Adrenal gland (tissue), 12 donors: Measurements from ENCODE around the gene DAZL. TPM values are rescaled to one million over a fixed set of nuclear protein-coding genes. Genes with fewer than 3 reads are reported as not detected.
"Not testable (repeated sequence)": the region's sequence is repeated elsewhere in the genome, so short reads cannot be mapped to it uniquely, and the experiment has no call there.

Experiments
- DNase-seq, 7 donors: peaks; one replicate each; pipeline ENCODE4 v3.0.0-alpha.2; 2019 to 2020
- H3K27ac ChIP-seq, 5 donors: fragments of 200-600 bp; sonication (generic) in 4 of 5; 1 replicate in 3 of 5; 2 replicates in 2 of 5; pipeline versions ENCODE4 v1.5.1 to v1.8.0; 2016 to 2020; ENCODE audit warnings: mild to moderate bottlenecking in 1 of 5
- H3K27me3 ChIP-seq: fragments of 200-600 bp; 2 replicates; pipeline ENCODE4 v1.8.0; 2021
- H3K36me3 ChIP-seq, 2 donors: fragments of 200-600 bp; replicated peaks in 1 of 2; 1 replicate in 1 of 2; 2 replicates in 1 of 2; pipeline versions ENCODE4 v1.5.1 to v1.8.0; 2018 to 2022
- H3K4me1 ChIP-seq, 2 donors: fragments of 200-600 bp; replicated peaks in 1 of 2; 1 replicate in 1 of 2; 2 replicates in 1 of 2; pipeline versions ENCODE4 v1.5.1 to v1.8.0; 2018 to 2021
- H3K4me3 ChIP-seq, 4 donors: fragments of 200-600 bp; sonication (generic) in 3 of 4; one replicate each; pipeline ENCODE4 v1.5.1; 2016 to 2018
- H3K9me3 ChIP-seq, 3 donors: fragments of 200-600 bp; sonication (generic) in 1 of 3; replicated peaks in 1 of 3; 1 replicate in 2 of 3; 2 replicates in 1 of 3; pipeline versions ENCODE4 v1.5.1 to v1.8.0; 2016 to 2021
- CTCF ChIP-seq, 6 experiments: fragments of 450-650 bp in 4 of 6; fragments of 200-600 bp in 2 of 6; sonication (generic) in 1 of 6; IDR thresholded peaks; 1 replicate in 5 of 6; 2 replicates in 1 of 6; pipeline versions ENCODE4 v1.5.1 to v1.8.0; 2016 to 2021; ENCODE audit warnings: antibody characterized with exemption in 6 of 6, mild to moderate bottlenecking in 2 of 6, moderate library complexity in 1 of 6
- POLR2A ChIP-seq, 2 donors: fragments of 450-650 bp; IDR thresholded peaks; one replicate each; pipeline ENCODE4 v1.6.1; 2017; ENCODE audit warnings: antibody characterized with exemption in 2 of 2, mild to moderate bottlenecking in 2 of 2, moderate library complexity in 1 of 2
- WGBS, 4 donors: extraction: QIAGEN DNeasy Blood & Tissue Kit in 2 of 4; methylation state at CpG; one replicate each; pipeline versions ENCODE4 v1.1.5 to v1.1.7; 2013 to 2017; 5-methylcytosine and 5-hydroxymethylcytosine counted together
- intact Hi-C, 2 donors: fragments of 100-400 bp; cut with DNase I; formaldehyde crosslinking; loops; one replicate each; pipeline versions ENCODE4 v1.14.1 to v1.15.0; 2022 to 2023
- polyA plus RNA-seq, 3 donors: library from polyadenylated mRNA; stranded (reverse); fragments of 200-250 nt in 2 of 3; fragments of 350-450 nt in 1 of 3; fragmentation: Illumina TruSeq in 1 of 3; extraction: RNeasy Lipid Tissue Mini Kit (QIAGEN cat#74804) in 1 of 3; gene quantifications; one replicate each; pipeline ENCODE4 v1.2.3, GENCODE V29; 2013 to 2014
- total RNA-seq, 9 donors: library from RNA; depleted of rRNA in 4 of 9; stranded (reverse); fragments of >200 nt in 4 of 9; fragments of 120-200 nt in 1 of 9; fragmentation: NEBNext Ultra II Directional in 1 of 9; extraction: Animal tissue kit (Norgen Biotek cat#: 25700) in 1 of 9; gene quantifications; one replicate each; pipeline versions ENCODE4 v1.1.0 to v1.2.4, GENCODE V29; 2013 to 2023
- donor health status: healthy with polysubstance abuse.
- donor health status: Bipolar disorder and iron deficiency.
- donor health status: DM: yes; HTN: yes; CAD: no.
- donor health status: DM: no; HTN: no; CAD: no.
- donor health status: DM: no; HTN: no; CAD: no.
- donor health status: DM: yes; HTN: yes; CAD: no.

DAZL gene
- total and polyA plus RNA-seq, 12 donors: 0.07 TPM; not detected in 11

GRCh38 chr3:16639806-16640205 is 34.6 kb upstream of the DAZL start:
- no peak for TF ChIP-seq POLR2A (IDR thresholded peaks at IDR 0.05)
- no peak for TF ChIP-seq CTCF (IDR thresholded peaks at IDR 0.05)
- Histone ChIP-seq H3K4me1 (no peaks in the 10 kb centered on the region), H3K9me3 (no peaks in the 10 kb centered on the region), H3K27ac (no peak overlapping the region), H3K4me3 (no peak overlapping the region), H3K36me3 (no peaks in the 10 kb centered on the region), H3K27me3 (no peaks in the 10 kb centered on the region)
- intact Hi-C loops: no loop called here
- 15 to 65% (median 46%) methylated on average over 2 of the region's 2 CpGs for WGBS, 4 donors
- no peak for DNase-seq

DNA sequence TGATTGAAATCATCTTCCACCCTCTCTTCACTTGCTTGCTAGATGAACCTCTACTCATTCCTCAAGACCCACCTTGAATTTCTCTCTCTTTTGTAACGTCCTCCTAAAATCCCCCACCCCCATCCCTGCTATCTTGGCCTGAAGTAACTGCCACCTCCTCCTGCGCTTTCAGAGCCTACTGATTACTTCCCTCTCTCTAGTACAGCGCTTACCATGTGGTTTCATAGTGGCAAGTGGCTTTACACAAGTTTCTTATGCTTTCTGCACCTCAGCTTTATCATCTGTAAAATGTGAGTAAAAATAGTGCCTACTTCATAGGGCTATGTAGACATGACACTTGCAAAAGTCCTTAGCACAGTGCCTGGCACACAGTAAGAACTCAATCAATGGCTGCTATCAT is 28.7 kb upstream of the DAZL start:
- intact Hi-C loops: no loop called here
- TF ChIP-seq CTCF (IDR thresholded peaks at IDR 0.05) (no peak), POLR2A (IDR thresholded peaks at IDR 0.05) (no peak)
- no peak overlapping the region for H3K4me3 ChIP-seq
- no peak for DNase-seq
- 82 to 87% (median 85%) methylated on average over 3 of the region's 3 CpGs for WGBS, 4 donors
- H3K9me3 ChIP-seq: no peaks in the 10 kb centered on the region
- H3K4me1 ChIP-seq: no peaks in the 10 kb centered on the region
- no peaks in the 10 kb centered on the region for H3K36me3 ChIP-seq
- no peak overlapping the region for H3K27ac ChIP-seq
- H3K27me3 ChIP-seq: no peaks in the 10 kb centered on the region

DNA sequence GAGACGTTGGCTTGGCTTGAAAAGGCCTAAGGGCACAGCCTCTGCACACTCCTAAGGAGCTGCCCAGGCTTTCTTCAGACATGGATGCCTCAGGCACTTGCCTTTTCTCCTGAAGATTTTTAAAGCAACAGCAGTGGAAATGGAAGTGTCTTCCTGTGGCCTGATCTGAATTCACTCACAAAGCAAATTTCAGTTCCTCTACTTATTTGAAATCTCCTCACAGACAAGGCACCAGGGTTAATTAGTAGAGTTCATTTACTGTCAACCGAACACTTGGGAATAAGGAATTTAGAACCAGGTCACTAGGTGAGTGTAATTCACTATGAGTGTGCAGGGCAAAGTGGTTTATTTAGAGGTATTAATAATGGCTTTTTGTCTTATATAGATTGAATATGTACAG is 27.2 kb upstream of the DAZL start:
- no peak for DNase-seq
- no peak for TF ChIP-seq CTCF (IDR thresholded peaks at IDR 0.05)
- TF ChIP-seq POLR2A (IDR thresholded peaks at IDR 0.05): no peak
- intact Hi-C loops: no loop called here
- Histone ChIP-seq H3K27ac (no peak overlapping the region), H3K27me3 (no peaks in the 10 kb centered on the region), H3K9me3 (no peaks in the 10 kb centered on the region), H3K4me1 (no peaks in the 10 kb centered on the region), H3K4me3 (no peak overlapping the region), H3K36me3 (no peaks in the 10 kb centered on the region)
- WGBS, 4 donors: 64 to 88% (median 76%) methylated on average over 2 of the region's 2 CpGs

DNA sequence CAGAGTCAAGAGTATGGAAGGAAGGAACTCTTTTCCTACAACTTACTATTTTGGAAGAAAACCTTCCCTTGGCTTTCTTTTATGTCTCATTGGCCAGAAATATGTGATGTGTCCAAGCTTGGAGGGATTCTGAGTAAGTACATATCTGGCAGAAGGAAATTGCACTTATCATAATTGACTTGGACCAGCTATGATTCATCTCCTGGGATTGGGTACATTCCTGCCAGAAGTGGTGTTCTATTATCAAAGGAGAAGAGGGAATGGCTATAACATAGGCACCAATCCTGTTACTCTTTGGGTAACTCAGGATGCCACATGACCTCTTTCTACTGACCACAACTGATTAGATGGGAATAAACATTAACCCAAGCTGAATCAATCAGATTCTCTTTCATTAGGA is 13.5 kb upstream of the DAZL start:
- no peak for DNase-seq
- Histone ChIP-seq H3K36me3 (no peaks in the 10 kb centered on the region), H3K27me3 (no peaks in the 10 kb centered on the region), H3K4me1 (no peaks in the 10 kb centered on the region), H3K27ac (no peak overlapping the region), H3K9me3 (no peaks in the 10 kb centered on the region), H3K4me3 (no peak overlapping the region)
- intact Hi-C loops: no loop called here
- TF ChIP-seq CTCF (IDR thresholded peaks at IDR 0.05) (no peak), POLR2A (IDR thresholded peaks at IDR 0.05) (no peak)

DNA sequence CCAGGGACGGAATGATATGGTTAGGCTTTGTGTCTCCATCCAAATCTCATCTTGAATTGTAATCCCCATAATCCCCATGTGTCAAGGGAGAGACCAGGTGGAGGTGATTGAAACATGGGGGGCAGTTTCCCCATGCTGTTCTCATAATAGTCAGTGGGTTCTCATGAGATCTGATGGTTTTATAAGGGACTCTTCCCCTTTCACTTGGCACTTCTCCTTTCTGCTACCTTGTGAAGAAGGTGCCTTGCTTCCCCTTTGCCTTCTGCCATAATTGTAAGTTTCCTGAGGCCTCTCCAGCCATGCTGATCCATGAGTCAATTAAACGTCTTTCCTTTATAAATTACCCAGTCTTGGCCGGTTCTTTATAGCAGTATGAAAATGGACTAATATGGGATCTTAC is 11.9 kb upstream of the DAZL start:
- H3K4me1 ChIP-seq, H3K27me3 ChIP-seq, DNase-seq, H3K36me3 ChIP-seq, H3K9me3 ChIP-seq, intact Hi-C loops, H3K4me3 ChIP-seq, H3K27ac ChIP-seq: not testable (repeated sequence)
- WGBS, 4 donors: 80 to 85% (median 82%) methylated on average over 3 of the region's 3 CpGs
